Stomach smooth muscle (tissue), 2 donors: Measurements from ENCODE around the gene CD6.

Experiments
- H3K27ac ChIP-seq: one replicate; pipeline ENCODE4 v1.7.0; 2013; ENCODE audit warnings: mild to moderate bottlenecking, low read length, inconsistent platforms
- H3K27me3 ChIP-seq, 2 donors: one replicate each; pipeline ENCODE4 v1.7.0; 2013; ENCODE audit warnings: low read length in 2 of 2; ENCODE audit not compliant: insufficient read depth in 2 of 2, control insufficient read depth in 1 of 2
- H3K36me3 ChIP-seq, 2 donors: one replicate each; pipeline ENCODE4 v1.7.0; 2013; ENCODE audit warnings: low read length in 2 of 2; ENCODE audit not compliant: control insufficient read depth in 2 of 2, insufficient read depth in 2 of 2
- H3K4me1 ChIP-seq: one replicate; pipeline ENCODE4 v1.7.0; 2013; ENCODE audit warnings: low read length; ENCODE audit not compliant: control insufficient read depth, insufficient read depth
- H3K4me3 ChIP-seq, 2 donors: one replicate each; pipeline ENCODE4 v1.7.0; 2013; ENCODE audit warnings: low read length in 2 of 2
- H3K9ac ChIP-seq, 2 donors: one replicate each; pipeline ENCODE4 v1.7.0; 2013; ENCODE audit warnings: low read length in 2 of 2, mild to moderate bottlenecking in 1 of 2
- H3K9me3 ChIP-seq, 2 donors: one replicate each; pipeline ENCODE4 v1.7.0; 2013; ENCODE audit warnings: low read length in 2 of 2; ENCODE audit not compliant: control insufficient read depth in 2 of 2
- donor health status: healthy.
- donor health status: Pancreatic carcinoma.

CD6 gene

DNA sequence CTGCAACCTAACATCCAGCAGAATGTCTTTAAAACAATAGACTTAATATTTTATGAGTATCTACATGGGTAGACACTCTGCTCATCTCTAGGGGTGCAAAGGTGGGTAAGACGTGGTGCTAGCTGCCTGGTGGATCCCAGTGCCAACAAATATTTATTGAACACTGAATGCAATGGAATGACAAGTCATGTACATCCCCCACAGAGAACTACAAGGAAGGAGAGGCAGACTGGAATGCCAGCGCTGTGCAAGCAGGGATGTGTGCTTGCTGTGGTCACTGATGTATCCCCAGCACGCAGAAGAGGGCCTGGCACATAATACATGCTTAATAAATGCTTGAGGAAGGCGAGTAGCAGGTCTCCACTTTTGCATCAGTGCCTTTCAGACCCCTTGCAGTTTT, 61.9 kb downstream of the CD6 start:
- Histone ChIP-seq H3K27ac (peak overlapping the region; percentile 66), H3K9me3 (no peaks in the 10 kb centered on the region), H3K27me3 (no peaks in the 10 kb centered on the region), H3K9ac (no peak overlapping the region), H3K4me1 (peaks cover 22% of the 10 kb centered on the region), H3K36me3 (no peaks in the 10 kb centered on the region), H3K4me3 (no peak overlapping the region)

DNA sequence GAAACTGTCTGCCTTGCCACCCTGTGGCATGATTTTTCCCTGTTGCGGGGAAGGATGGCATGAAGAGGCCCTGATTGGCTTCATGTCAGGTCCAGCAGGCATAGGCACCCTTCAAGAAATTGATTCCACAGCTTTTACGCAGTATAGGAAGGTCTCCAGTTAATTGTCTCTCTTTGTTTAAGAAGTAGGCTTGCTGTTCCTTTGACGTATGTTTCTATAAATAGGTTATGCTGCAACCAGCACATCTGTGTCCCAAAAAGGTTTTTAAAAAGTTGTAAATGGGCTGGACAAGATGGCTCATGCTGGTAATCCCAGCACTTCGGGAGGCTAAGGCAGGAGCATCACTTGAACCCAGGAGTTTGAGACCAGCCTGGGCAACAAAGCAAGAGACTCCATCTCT, 62.6 kb downstream of the CD6 start:
- Histone ChIP-seq H3K9me3 (no peaks in the 10 kb centered on the region), H3K27ac (peak overlapping the region; percentile 66), H3K4me1 (peaks cover 22% of the 10 kb centered on the region), H3K9ac (peak overlapping the region in 1 of 2 donors; percentile 3), H3K4me3 (no peak overlapping the region), H3K27me3 (no peaks in the 10 kb centered on the region), H3K36me3 (no peaks in the 10 kb centered on the region)

DNA sequence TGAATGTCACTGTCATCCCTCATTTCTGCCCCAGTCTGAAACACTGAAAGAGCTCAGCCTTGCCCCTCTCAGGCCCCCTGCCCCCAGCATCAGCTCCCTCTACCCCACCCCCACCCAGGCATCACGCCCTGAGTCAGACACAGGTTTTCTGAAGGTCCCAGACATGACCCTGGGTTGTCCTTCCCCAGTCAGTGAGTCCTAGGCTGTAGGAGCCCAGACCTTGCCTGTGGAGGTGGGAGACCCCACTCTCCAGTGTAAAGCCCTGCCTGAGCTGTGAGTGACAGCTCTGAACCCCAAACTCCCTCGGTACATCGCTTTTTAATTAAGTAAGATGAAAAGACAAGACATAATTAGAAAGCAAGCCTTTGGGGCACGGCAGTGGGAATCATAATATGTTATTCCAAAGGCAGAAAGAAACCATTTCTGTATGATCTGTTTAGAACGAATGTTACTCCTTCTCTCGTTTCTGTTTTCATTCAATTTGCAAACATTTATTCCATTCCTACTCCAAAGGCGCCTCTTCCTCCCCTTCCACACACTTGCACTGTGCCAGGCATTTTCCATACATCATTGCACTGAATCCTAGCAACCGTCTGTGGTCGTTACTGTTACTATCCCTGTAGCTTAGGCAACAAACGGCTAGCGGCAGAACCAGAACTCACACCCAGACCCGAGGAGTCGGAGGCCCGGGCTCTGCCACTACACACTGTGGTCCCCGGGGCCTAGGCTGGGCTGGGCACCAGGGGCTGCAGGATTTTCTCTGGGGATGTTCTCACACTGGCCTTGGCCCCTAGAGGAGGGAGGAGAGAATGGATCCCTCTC, 63.4 kb downstream of the CD6 start:
- Histone ChIP-seq H3K36me3 (no peaks in the 10 kb centered on the region), H3K4me3 (peak overlapping the region in 1 of 2 donors; percentile 35), H3K27me3 (no peaks in the 10 kb centered on the region), H3K9me3 (no peaks in the 10 kb centered on the region), H3K4me1 (peaks cover 24% of the 10 kb centered on the region), H3K9ac (no peak overlapping the region), H3K27ac (peak overlapping the region; percentile 37)

DNA sequence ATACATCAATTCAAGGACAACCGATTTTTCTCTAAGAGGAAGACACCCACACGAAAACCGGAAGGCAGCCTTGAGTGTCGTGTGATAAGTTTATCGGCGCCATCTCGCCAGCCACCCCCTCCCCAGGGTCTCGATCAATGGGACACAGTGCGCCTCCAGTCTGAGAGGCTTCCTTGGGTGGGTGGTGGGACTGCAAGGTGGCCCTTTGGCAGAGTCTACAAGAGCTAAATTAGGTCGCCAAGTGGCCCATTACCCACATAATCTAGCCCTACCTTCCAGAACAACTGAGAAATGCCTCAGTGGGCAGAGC, 64.0 kb downstream of the CD6 start:
- Histone ChIP-seq H3K4me3 (no peak overlapping the region), H3K36me3 (no peaks in the 10 kb centered on the region), H3K9ac (no peak overlapping the region), H3K27ac (no peak overlapping the region), H3K27me3 (no peaks in the 10 kb centered on the region), H3K9me3 (no peaks in the 10 kb centered on the region), H3K4me1 (peaks cover 24% of the 10 kb centered on the region)

DNA sequence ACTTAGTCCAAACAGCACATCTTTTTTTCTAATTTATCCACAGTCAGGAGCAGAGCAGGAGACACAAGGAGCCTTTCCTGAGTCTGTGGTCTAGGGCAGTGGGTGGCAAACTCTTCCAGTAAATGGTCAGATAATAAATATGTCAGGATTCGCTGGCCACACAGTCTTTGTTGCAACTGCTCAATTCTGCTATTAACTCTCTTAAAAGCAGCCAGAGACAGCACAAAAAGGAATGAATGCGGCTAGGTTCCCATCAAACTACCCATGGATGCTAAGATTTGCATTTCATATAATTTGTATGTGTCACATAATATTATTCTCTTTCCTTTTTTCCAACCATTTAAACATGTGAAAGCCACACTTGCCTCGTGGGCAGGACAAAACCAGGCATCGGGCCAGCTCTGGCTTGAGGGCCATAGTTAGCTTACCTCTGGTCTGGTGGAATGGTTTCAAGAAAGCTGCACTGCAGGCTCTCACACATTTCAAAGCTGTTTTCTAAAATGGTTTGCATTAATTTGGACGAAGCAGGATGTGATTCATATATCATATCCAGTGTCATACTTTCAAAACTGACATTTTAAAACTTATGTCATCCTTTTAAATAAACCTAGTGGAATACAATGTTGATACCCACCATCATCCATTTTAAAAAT, 66.1 kb downstream of the CD6 start:
- H3K27ac ChIP-seq = no peak overlapping the region
- peaks cover 33% of the 10 kb centered on the region for H3K4me1 ChIP-seq

DNA sequence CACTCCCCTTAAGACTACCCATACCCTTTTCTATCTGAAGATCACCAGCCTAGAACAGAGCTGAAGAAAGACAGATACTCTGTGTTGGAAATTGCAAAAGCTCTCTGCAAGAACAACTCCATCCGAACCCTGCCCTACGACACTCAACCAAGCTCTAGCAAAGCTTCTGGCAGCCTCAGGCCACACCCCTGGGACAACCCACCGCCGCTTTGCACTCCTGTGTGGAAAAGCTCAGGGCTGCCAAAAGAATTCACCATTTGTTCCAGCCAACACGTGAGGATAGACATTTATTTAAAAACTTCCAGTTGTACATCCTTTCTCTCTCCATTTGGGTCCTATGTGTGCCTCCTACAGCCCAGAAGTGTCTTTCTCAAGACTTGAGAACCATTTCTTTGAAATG, 68.4 kb downstream of the CD6 start:
- Histone ChIP-seq H3K36me3 (no peaks in the 10 kb centered on the region), H3K27ac (no peak overlapping the region), H3K9me3 (no peaks in the 10 kb centered on the region), H3K4me1 (peaks cover 23% of the 10 kb centered on the region), H3K4me3 (no peak overlapping the region), H3K9ac (no peak overlapping the region), H3K27me3 (no peaks in the 10 kb centered on the region)

More for the DNA sequence above, 66.1 kb downstream of the CD6 start:
- Histone ChIP-seq H3K36me3 (no peaks in the 10 kb centered on the region), H3K9ac (no peak overlapping the region), H3K4me3 (no peak overlapping the region), H3K9me3 (no peaks in the 10 kb centered on the region), H3K27me3 (no peaks in the 10 kb centered on the region)

DNA sequence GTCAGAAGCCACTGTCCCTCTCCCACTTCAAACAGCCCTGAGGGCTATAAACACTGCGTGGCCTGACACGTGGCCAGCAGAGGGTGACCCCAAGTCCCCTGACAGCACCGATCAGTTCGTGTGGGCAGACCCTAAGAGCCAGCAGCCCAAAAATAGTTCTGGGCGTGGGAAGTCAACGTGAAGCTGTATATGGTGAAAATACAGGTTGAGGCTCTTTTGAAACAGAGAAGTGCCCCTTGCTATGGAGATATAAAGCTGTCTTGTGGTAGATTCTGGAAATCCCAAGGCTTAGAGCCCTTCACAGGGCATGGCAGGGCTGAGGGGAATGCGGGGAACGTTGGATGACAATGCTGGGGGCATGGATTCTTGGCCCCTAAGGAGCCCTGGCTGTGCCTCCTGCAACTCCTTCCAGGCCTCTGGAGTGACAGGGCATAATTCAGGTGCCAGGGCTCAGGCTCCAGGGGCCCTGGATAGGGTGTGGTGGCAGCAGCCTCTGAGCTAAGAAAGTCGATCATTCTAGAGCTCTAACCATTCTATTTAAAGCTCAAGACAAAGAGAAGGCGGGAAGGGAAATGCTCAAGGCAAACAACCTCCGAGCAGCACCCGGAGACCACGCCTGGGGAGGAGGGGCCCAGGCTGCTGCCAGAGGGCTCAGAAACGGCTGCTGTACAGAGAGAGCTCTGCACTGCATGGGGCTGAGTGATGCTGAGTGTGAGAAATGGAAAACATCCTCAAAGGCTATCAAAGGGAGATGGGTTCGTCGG, 70.5 kb downstream of the CD6 start:
- H3K9me3 ChIP-seq = no peaks in the 10 kb centered on the region
- H3K4me1 ChIP-seq = peaks cover 14% of the 10 kb centered on the region
- H3K27me3 ChIP-seq = no peaks in the 10 kb centered on the region
- H3K4me3 ChIP-seq = peak overlapping the region; percentile 4 to 22
- no peaks in the 10 kb centered on the region for H3K36me3 ChIP-seq
- peak overlapping the region in 1 of 2 donors; percentile 21 for H3K9ac ChIP-seq
- H3K27ac ChIP-seq = no peak overlapping the region

DNA sequence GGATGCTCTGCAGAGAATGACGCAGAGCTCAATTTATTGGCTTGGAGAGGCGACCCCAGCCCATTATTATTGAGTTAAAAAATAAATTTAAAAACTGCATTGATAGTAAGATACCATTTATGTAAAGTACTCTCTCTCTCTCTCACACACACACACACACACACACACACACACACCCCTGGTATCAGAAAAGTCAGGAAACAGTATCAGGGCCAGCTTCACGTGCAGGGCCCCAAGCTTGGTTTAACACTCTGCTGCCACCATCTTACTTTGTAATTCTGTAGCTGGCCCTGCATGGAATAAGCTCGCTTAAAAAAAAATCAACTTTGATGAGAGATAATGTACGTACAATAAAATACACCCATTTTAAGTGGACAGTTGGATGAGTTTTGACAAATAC, 71.1 kb downstream of the CD6 start:
- H3K9ac ChIP-seq = no peak overlapping the region
- no peaks in the 10 kb centered on the region for H3K9me3 ChIP-seq
- no peaks in the 10 kb centered on the region for H3K27me3 ChIP-seq
- H3K27ac ChIP-seq = no peak overlapping the region
- H3K4me3 ChIP-seq = no peak overlapping the region
- peaks cover 14% of the 10 kb centered on the region for H3K4me1 ChIP-seq
- H3K36me3 ChIP-seq = no peaks in the 10 kb centered on the region

DNA sequence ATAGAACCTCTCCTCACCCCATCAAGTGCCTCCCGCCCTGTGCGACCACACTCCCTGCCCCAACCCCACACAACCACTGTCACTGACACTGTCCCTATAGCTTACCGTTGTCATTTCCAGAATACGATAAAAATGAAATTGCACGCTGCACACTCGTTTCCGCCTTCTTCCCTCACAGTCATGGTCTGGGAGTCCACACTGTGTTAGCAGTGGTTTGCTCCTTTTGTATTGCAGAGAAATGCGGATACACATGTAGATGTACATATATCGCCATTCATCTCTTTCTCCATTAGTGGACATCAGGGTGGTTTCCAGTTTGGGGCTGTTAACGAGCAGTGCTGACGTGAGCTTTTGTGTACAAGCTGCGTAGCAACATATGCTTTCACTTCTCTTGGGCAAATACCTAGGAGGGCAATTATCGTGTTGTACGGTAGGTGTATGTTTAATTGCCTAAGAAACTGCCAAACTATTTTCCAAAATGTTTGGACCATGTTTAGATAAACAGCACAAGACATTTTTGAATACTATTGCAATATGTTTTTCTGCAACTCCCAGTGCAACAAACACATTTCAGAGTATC, 71.6 kb downstream of the CD6 start:
- no peak overlapping the region for H3K4me3 ChIP-seq
- no peaks in the 10 kb centered on the region for H3K9me3 ChIP-seq
- H3K36me3 ChIP-seq = no peaks in the 10 kb centered on the region
- peaks cover 14% of the 10 kb centered on the region for H3K4me1 ChIP-seq
- no peak overlapping the region for H3K9ac ChIP-seq
- H3K27ac ChIP-seq = no peak overlapping the region
- no peaks in the 10 kb centered on the region for H3K27me3 ChIP-seq

DNA sequence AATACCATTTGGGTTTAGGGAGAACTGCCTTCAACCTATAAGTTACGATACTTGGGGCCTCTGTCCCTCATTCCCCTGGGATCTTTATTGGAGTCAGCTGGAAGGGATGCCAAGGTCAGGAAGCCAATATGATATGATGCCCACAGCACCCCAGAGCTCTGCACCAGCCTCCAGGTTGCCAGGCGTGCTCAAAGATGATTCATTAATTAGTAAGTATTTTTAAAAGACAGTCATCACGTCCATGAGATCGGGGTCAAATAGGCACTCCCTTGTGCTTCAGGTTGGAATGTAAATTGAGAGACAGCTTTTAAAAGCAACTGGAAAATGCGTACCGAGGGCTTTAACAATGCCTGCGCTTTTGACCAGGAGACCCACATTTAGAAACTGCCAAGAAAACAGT, 73.8 kb downstream of the CD6 start:
- H3K9me3 ChIP-seq = no peaks in the 10 kb centered on the region

More for the DNA sequence above, 73.8 kb downstream of the CD6 start:
- H3K4me1 ChIP-seq = peaks cover 12% of the 10 kb centered on the region
- H3K4me3 ChIP-seq = no peak overlapping the region
- no peak overlapping the region for H3K9ac ChIP-seq
- no peaks in the 10 kb centered on the region for H3K27me3 ChIP-seq
- no peaks in the 10 kb centered on the region for H3K36me3 ChIP-seq
- H3K27ac ChIP-seq = no peak overlapping the region
